Stimulated activated CD4-positive, alpha-beta T cell treated with anti-CD3 and anti-CD28 coated beads, Interleukin-1b, Interleukin-23, amount 100 ng/mL, for 24 hours (primary cell): Measurements from ENCODE around the gene PLSCR4.

Experiments
- DNase-seq, 4 experiments: peaks; one replicate each; pipeline ENCODE4 v3.0.0-alpha.2; 2020; ENCODE audit warnings: low read depth in 4 of 4, low spot score in 1 of 4

PLSCR4 gene

GRCh38 chr3:146163584-146163983 lies 87.3 kb downstream of the PLSCR4 start:
- DNase-seq, result no peak

GRCh38 chr3:146162561-146162960 lies 88.3 kb downstream of the PLSCR4 start:
- DNase-seq, result no peak

GRCh38 chr3:146161663-146162002 lies 89.3 kb downstream of the PLSCR4 start:
- no peak for DNase-seq

- peak in 1 of 4 experiments; percentile 8 for DNase-seq
These were observed 89.8 kb downstream of the PLSCR4 start, which contains the start of gene PLOD2 for GRCh38 chr3:146160964-146161662. Gene PLOD2, minus strand, starts transcription at chr3:146161184. Its CDS starts 195 bp downstream, at chr3:146160989.

- DNase-seq, result peak in 1 of 4 experiments; percentile 1
These were observed 90.5 kb downstream of the PLSCR4 start for GRCh38 chr3:146160321-146160963.

GRCh38 chr3:146159616-146160320 lies 91.1 kb downstream of the PLSCR4 start:
- DNase-seq, result no peak

GRCh38 chr3:146159037-146159436 lies 91.9 kb downstream of the PLSCR4 start:
- no peak for DNase-seq

- DNase-seq, result no peak
These were observed 93.4 kb downstream of the PLSCR4 start for GRCh38 chr3:146157325-146158060.

- DNase-seq, result no peak
These were observed 94.1 kb downstream of the PLSCR4 start for GRCh38 chr3:146156666-146157314.

- no peak for DNase-seq
These were observed 94.8 kb downstream of the PLSCR4 start for GRCh38 chr3:146156095-146156494.

GRCh38 chr3:146154995-146155394 lies 95.9 kb downstream of the PLSCR4 start:
- DNase-seq, result no peak

GRCh38 chr3:146154316-146154715 lies 96.6 kb downstream of the PLSCR4 start:
- no peak for DNase-seq

GRCh38 chr3:146153429-146153828 lies 97.5 kb downstream of the PLSCR4 start:
- no peak for DNase-seq

- no peak for DNase-seq
These were observed 98.1 kb downstream of the PLSCR4 start for GRCh38 chr3:146152834-146153233.

- DNase-seq, result no peak
These were observed 102.4 kb downstream of the PLSCR4 start for GRCh38 chr3:146148468-146148931.

- no peak for DNase-seq
These were observed 105.3 kb downstream of the PLSCR4 start for GRCh38 chr3:146145642-146146041.

GRCh38 chr3:146142757-146143156 lies 108.1 kb downstream of the PLSCR4 start:
- no peak for DNase-seq
